ENCODE results near the gene CACNG6. TPM values are rescaled to one million over a fixed set of nuclear protein-coding genes. Genes with fewer than 3 reads are reported as not detected.

CACNG6 gene
- total RNA-seq, 6 donors from 2014 or later = 1.5 to 11.5 (median 5.6) TPM; not detected in 2

DNA sequence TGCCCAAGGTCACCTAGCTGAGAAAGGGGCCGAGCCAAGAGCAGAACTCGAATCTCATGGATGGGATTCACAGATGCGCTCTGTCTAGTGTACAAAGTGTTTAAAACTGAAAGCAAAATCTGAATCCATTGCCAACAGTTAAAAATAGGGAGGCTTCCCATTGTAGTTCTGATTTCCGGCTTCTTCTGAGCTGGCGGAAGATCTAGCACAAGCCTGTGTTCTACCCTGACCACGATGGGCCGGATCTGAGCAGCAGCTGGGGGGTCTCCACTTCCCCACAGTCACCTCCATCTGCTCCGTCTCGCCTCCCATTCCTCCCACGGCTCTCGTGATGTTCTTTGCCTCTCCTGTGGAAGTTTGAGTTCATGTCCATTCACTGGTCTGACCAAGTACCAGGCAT, 26.3 kb upstream of the CACNG6 start:
- Histone ChIP-seq H3K9me3 (no peaks in the 10 kb centered on the region), H3K4me1 (peaks cover 0 to 13% (median 0%) of the 10 kb centered on the region in 4 donors), H3K27me3 (peaks cover 2 to 27% (median 16%) of the 10 kb centered on the region in 4 donors), H3K4me3 (peak overlapping the region in 1 of 4 donors; percentile 32), H3K27ac (no peak overlapping the region), H3K36me3 (no peaks in the 10 kb centered on the region)
- TF ChIP-seq POLR2A (IDR thresholded peaks at IDR 0.05) (no peak), EP300 (IDR thresholded peaks at IDR 0.05) (no peak), POLR2AphosphoS5 (IDR thresholded peaks at IDR 0.05) (no peak)
- TF ChIP-seq, protein P1, sequence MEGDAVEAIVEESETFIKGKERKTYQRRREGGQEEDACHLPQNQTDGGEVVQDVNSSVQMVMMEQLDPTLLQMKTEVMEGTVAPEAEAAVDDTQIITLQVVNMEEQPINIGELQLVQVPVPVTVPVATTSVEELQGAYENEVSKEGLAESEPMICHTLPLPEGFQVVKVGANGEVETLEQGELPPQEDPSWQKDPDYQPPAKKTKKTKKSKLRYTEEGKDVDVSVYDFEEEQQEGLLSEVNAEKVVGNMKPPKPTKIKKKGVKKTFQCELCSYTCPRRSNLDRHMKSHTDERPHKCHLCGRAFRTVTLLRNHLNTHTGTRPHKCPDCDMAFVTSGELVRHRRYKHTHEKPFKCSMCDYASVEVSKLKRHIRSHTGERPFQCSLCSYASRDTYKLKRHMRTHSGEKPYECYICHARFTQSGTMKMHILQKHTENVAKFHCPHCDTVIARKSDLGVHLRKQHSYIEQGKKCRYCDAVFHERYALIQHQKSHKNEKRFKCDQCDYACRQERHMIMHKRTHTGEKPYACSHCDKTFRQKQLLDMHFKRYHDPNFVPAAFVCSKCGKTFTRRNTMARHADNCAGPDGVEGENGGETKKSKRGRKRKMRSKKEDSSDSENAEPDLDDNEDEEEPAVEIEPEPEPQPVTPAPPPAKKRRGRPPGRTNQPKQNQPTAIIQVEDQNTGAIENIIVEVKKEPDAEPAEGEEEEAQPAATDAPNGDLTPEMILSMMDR (IDR thresholded peaks at IDR 0.05) = no peak
- WGBS, 2 donors = 57 to 62% methylated on average over 11 of the region's 11 CpGs
- no peak for DNase-seq
- no peak for ATAC-seq (ENCODE audit: low FRiP score in 2 of 2)

DNA sequence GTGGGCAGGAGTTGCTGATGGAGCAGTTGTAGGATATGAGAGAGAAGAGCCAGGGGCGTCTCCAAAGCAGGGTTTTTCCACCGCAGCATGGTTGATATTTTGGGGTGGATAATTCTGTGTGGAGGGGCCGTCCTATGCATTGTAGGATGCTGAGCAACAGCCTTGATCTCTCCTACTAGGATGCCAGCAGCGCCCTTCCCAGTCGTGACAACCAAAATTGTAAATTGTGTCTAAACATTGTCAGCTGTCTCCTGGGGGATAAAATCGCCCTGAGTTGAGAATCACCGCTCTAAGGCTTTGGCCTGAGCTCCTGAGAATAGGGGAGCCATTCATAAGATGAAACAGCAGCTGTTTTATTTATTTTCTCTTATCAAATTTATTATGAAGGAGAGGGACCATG, 24.5 kb upstream of the CACNG6 start:
- Histone ChIP-seq H3K36me3 (no peaks in the 10 kb centered on the region), H3K9me3 (no peaks in the 10 kb centered on the region), H3K4me3 (no peak overlapping the region), H3K27ac (no peak overlapping the region), H3K27me3 (peaks cover 2 to 11% (median 8%) of the 10 kb centered on the region in 4 donors), H3K4me1 (peaks cover 0 to 11% (median 0%) of the 10 kb centered on the region in 4 donors)
- DNase-seq (no peak), ATAC-seq (ENCODE audit: low FRiP score in 2 of 2) (no peak)
- 76 to 80% methylated on average over 7 of the region's 7 CpGs for WGBS, 2 donors
- TF ChIP-seq, protein P1 (IDR thresholded peaks at IDR 0.05) = no peak
- TF ChIP-seq POLR2AphosphoS5 (IDR thresholded peaks at IDR 0.05) (no peak), EP300 (IDR thresholded peaks at IDR 0.05) (no peak), POLR2A (IDR thresholded peaks at IDR 0.05) (no peak)

DNA sequence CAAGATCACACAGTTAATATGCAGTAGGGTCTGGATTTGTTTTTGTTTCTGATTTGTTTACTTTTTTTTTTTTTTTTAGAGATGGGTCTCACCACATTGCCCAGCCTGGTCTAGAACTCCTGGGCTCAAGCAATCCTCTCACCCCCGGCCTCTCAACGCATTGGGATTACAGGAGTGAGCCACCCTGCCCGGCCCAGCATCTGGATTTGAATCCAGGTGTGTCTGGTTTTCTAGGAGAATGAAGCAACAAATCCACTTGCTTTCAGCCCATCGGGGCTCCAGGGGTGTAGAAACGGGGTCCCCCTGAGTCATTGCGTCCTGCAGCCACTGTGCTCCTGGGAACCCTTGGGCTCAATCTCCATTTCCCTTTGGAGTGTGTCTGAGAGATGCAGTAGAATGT, 22.1 kb upstream of the CACNG6 start:
- Histone ChIP-seq H3K27ac (no peak overlapping the region), H3K4me3 (no peak overlapping the region), H3K27me3 (no peaks in the 10 kb centered on the region), H3K9me3 (no peaks in the 10 kb centered on the region), H3K4me1 (peaks cover 0 to 4% (median 0%) of the 10 kb centered on the region in 4 donors), H3K36me3 (no peaks in the 10 kb centered on the region)
- TF ChIP-seq, protein P1 (IDR thresholded peaks at IDR 0.05) = no peak
- TF ChIP-seq POLR2AphosphoS5 (IDR thresholded peaks at IDR 0.05) (no peak), POLR2A (IDR thresholded peaks at IDR 0.05) (no peak), EP300 (IDR thresholded peaks at IDR 0.05) (no peak)
- ATAC-seq (ENCODE audit: low FRiP score in 2 of 2) (no peak), DNase-seq (no peak)
- 89 to 93% methylated on average over 6 of the region's 6 CpGs for WGBS, 2 donors

DNA sequence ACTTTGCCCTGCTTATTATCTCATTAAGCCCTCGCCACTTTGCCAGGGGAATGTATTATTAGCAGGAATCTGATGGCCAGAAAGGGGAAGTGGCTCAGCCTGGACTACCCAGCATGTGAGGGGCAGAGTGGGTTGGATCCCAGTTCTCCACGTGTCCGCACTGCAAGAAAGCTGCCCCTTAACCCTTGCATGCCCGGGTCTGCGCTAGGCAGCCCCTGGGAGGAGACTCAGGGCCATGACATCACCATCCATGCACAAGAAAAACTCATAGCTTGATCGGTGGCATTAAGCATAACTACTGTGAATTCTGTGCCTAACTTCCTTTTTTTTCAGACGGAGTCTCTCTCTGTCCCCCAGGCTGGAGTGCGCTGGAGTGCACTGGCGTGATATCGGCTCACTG, 19.8 kb upstream of the CACNG6 start:
- Histone ChIP-seq H3K27me3 (no peaks in the 10 kb centered on the region), H3K27ac (no peak overlapping the region), H3K4me1 (no peaks in the 10 kb centered on the region), H3K36me3 (no peaks in the 10 kb centered on the region), H3K9me3 (no peaks in the 10 kb centered on the region), H3K4me3 (no peak overlapping the region)
- TF ChIP-seq, protein P1 (IDR thresholded peaks at IDR 0.05) = no peak
- TF ChIP-seq POLR2AphosphoS5 (IDR thresholded peaks at IDR 0.05) (no peak), EP300 (IDR thresholded peaks at IDR 0.05) (no peak), POLR2A (IDR thresholded peaks at IDR 0.05) (no peak)
- ATAC-seq (ENCODE audit: low FRiP score in 2 of 2) (peak in 1 of 2 donors; percentile 46), DNase-seq (no peak)
- WGBS, 2 donors = 44 to 56% methylated on average over 9 to 10 of the region's 10 CpGs

DNA sequence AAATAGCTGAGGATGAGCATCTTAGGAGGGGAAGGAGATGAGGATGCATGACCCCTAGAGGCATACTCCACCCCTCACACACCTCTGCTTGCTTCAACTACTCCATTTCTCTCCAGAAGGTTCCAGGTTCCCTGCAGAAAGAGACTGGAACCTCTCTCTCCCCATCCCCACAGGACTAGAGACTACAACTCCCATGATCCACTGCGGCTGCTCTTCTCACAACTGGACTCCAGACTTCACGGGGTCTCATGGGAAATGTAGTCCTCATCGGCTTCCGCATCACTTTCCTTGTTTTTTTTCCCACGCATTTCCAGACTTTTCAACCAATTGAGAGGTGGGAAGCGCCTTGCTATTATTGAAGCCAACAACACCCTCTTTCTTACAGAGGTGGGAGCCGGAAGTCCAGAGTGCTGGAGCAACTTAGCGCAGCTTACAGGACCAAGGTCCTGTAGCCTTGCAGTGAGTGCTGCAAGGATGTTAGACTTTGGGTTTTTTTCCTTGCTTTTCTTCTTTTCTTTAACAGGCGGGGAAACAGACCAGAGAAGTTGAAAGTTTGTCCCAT, 13.9 kb upstream of the CACNG6 start:
- TF ChIP-seq POLR2A (IDR thresholded peaks at IDR 0.05) (no peak), EP300 (IDR thresholded peaks at IDR 0.05) (no peak), POLR2AphosphoS5 (IDR thresholded peaks at IDR 0.05) (no peak)
- TF ChIP-seq, protein P1 (IDR thresholded peaks at IDR 0.05) = no peak

More for the DNA sequence above, 13.9 kb upstream of the CACNG6 start:
- H3K27ac ChIP-seq = no peak overlapping the region
- H3K36me3 ChIP-seq = no peaks in the 10 kb centered on the region
- peak in 1 of 2 donors; percentile 69 for DNase-seq
- H3K27me3 ChIP-seq = peaks cover 2 to 41% (median 22%) of the 10 kb centered on the region in 4 donors
- H3K4me1 ChIP-seq = peaks cover 18 to 35% (median 24%) of the 10 kb centered on the region in 4 donors
- peak overlapping the region in 3 of 4 donors; percentile 1 to 40 (median 25) for H3K4me3 ChIP-seq
- peaks cover 0 to 5% (median 0%) of the 10 kb centered on the region in 4 donors for H3K9me3 ChIP-seq
- ATAC-seq (ENCODE audit: low FRiP score in 2 of 2) = peak in 1 of 2 donors; percentile 91
- 2 to 4% methylated on average over 9 of the region's 9 CpGs for WGBS, 2 donors

All from upper lobe of left lung (tissue), 6 donors.